Ovary (tissue), 1 donor: ENCODE measurements around the gene TNFAIP3.

Source experiments
- EP300 ChIP-seq: sonication (generic); formaldehyde crosslinking; IDR thresholded peaks from one replicate; pipeline ENCODE4 v1.6.1; 2017; ENCODE audit warnings: antibody characterized with exemption
- POLR2A ChIP-seq: fragments of 450-650 bp; IDR thresholded peaks from one replicate; pipeline ENCODE4 v1.6.1; 2017; ENCODE audit warnings: antibody characterized with exemption, mild to moderate bottlenecking, moderate library complexity

DNA sequence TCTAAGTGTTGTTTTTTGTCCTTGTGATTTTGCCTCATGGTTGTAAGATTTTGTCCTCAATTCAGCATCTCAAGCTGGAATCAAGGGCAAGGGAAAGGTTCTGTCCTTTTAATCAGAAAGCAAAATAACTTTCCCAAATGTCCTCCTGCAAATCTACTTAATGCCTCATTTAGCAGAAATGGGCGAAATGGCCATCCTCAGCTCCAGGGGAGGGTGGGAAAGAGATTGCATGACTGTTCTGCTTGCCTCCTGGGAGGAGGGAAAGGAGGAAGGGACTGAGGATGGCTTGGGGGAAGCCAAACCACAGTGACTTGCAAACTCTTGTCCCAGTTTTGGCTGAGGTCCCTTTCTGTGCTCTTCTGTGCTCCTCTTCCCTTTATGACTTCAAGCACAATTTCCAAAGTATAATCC lies 43.4 kb downstream of the TNFAIP3 start:
- TF ChIP-seq POLR2A (no peak), EP300 (no peak)
